Measurements from ENCODE around the gene PPIF. TPM values are rescaled to one million over a fixed set of nuclear protein-coding genes. Genes with fewer than 3 reads are reported as not detected.

PPIF gene
- total RNA-seq (2022) (116 and 133 TPM in 2 replicates), Bru-seq, nascent RNA (percentile 90 among the genes with signal in this experiment), BruChase-seq, experiment 1, labeled RNA remaining after a 2-hour chase (percentile 96 among the genes with signal in this experiment), BruChase-seq, experiment 2, labeled RNA remaining after a 6-hour chase (percentile 98 among the genes with signal in this experiment)
- long read RNA-seq, transcript PPIF-201 (6 exons, 2,190 nt): major isoform, 175 of 232 reads
- long read RNA-seq, partial matches to known transcripts: 3 of 232 reads
- long read RNA-seq, other reads (novel, unspliced or antisense): 51 of 232 reads

- Histone ChIP-seq H3K4me1 (no peaks in the 10 kb centered on the region; the same call in 1 of the 2 replicates), H3K4me3 (ENCODE audit: low read depth, low read length) (peak within 1 kb of the TSS; percentile 90), H3K9me3 (no peaks in the 10 kb centered on the region), H3K27me3 (replicated peaks; ENCODE audit: control insufficient read depth, insufficient read depth, low read length) (no peaks in the 10 kb centered on the region), H3K36me3 (ENCODE audit: control insufficient read depth, insufficient read depth, low read length) (peaks cover 15% of the 10 kb centered on the region)
- H3K27me3 Mint-ChIP-seq (ENCODE audit: insufficient read depth, unreplicated experiment): no peaks in the 10 kb centered on the region
- peak; percentile 92 to 97 for DNase-seq
- CTCF ChIA-PET: interaction anchor here (0.9 to 1.2 kb wide), 2 partner anchors 11 to 12 kb away, joined by 4 read pairs; no protein-coding TSS in a partner anchor
- H3K4me1 Mint-ChIP-seq (ENCODE audit: low read depth, unreplicated experiment): no peaks in the 10 kb centered on the region
- peak within 1 kb of the TSS; percentile 81 for H3K4me3 Mint-ChIP-seq (ENCODE audit: unreplicated experiment)
- H3K36me3 Mint-ChIP-seq (ENCODE audit: insufficient read depth, unreplicated experiment): peaks cover 48% of the 10 kb centered on the region
- BruUV-seq (replicated peaks): TSS peak; percentile 35
- intact Hi-C loops (cut with micrococcal nuclease; ENCODE audit: unreplicated experiment): loop anchor here (1.0 kb wide), 2 partner anchors 27 to 120 kb away; no protein-coding TSS in a partner anchor
- H3K9me3 Mint-ChIP-seq (ENCODE audit: unreplicated experiment): no peaks in the 10 kb centered on the region
- POLR2A ChIA-PET: interaction anchor here (1.0 to 2.3 kb wide), 2 partner anchors 11 to 98 kb away, joined by 3 to 8 read pairs; partner anchors contain the start of gene ZCCHC24
- TF ChIP-seq, protein P1, sequence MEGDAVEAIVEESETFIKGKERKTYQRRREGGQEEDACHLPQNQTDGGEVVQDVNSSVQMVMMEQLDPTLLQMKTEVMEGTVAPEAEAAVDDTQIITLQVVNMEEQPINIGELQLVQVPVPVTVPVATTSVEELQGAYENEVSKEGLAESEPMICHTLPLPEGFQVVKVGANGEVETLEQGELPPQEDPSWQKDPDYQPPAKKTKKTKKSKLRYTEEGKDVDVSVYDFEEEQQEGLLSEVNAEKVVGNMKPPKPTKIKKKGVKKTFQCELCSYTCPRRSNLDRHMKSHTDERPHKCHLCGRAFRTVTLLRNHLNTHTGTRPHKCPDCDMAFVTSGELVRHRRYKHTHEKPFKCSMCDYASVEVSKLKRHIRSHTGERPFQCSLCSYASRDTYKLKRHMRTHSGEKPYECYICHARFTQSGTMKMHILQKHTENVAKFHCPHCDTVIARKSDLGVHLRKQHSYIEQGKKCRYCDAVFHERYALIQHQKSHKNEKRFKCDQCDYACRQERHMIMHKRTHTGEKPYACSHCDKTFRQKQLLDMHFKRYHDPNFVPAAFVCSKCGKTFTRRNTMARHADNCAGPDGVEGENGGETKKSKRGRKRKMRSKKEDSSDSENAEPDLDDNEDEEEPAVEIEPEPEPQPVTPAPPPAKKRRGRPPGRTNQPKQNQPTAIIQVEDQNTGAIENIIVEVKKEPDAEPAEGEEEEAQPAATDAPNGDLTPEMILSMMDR (IDR thresholded peaks at IDR 0.05; ENCODE audit: insufficient read depth in 1 of 2, low read depth in 1 of 2, low read length in 1 of 2, severe bottlenecking in 1 of 2, unreplicated experiment in 1 of 2): peak; percentile 89 to 92
- peak within 1 kb of the TSS; percentile 71 for H3K27ac Mint-ChIP-seq (ENCODE audit: unreplicated experiment)
These were observed at the start of gene PPIF for GRCh38 chr10:79347226-79347893. Gene PPIF (plus strand): TSS chr10:79347469. CDS start chr10:79347549, 80 bp downstream.

GRCh38 chr10:79298403-79299244 is 48.6 kb upstream of the PPIF start:
- DNase-seq: peak; percentile 23 to 56
- peak overlapping the region; percentile 66 for H3K27ac Mint-ChIP-seq (ENCODE audit: unreplicated experiment)
- H3K4me3 ChIP-seq (ENCODE audit: low read depth, low read length): no peak overlapping the region
- H3K4me3 Mint-ChIP-seq (ENCODE audit: unreplicated experiment): no peak overlapping the region
- no peaks in the 10 kb centered on the region for H3K9me3 Mint-ChIP-seq (ENCODE audit: unreplicated experiment)
- H3K36me3 Mint-ChIP-seq (ENCODE audit: insufficient read depth, unreplicated experiment): peaks cover 72% of the 10 kb centered on the region
- intact Hi-C loops (cut with micrococcal nuclease; ENCODE audit: unreplicated experiment): no loop called here
- ChIA-PET POLR2A (no interaction called here), CTCF (no interaction called here)
- TF ChIP-seq, protein P1 (IDR thresholded peaks at IDR 0.05; ENCODE audit: insufficient read depth in 1 of 2, low read depth in 1 of 2, low read length in 1 of 2, severe bottlenecking in 1 of 2, unreplicated experiment in 1 of 2): no peak
- H3K4me1 Mint-ChIP-seq (ENCODE audit: low read depth, unreplicated experiment): no peaks in the 10 kb centered on the region
- no TSS peak for BruUV-seq (replicated peaks)
- H3K27me3 ChIP-seq (replicated peaks; ENCODE audit: control insufficient read depth, insufficient read depth, low read length): no peaks in the 10 kb centered on the region
- peaks cover 8% of the 10 kb centered on the region; the same call in 1 of the 2 replicates for H3K4me1 ChIP-seq
- peaks cover 15% of the 10 kb centered on the region for H3K36me3 ChIP-seq (ENCODE audit: control insufficient read depth, insufficient read depth, low read length)
- no peaks in the 10 kb centered on the region for H3K27me3 Mint-ChIP-seq (ENCODE audit: insufficient read depth, unreplicated experiment)
- no peaks in the 10 kb centered on the region for H3K9me3 ChIP-seq
